ENCODE data around the gene INTS1.

- TF ChIP-seq POLR2A (IDR thresholded peaks at IDR 0.05): no peak
- no peak for TF ChIP-seq CTCF (IDR thresholded peaks at IDR 0.05)
Measured at GRCh38 chr7:1492221-1492620, 12.0 kb downstream of the INTS1 start.

Data from testis (tissue), 2 donors.